Neuron (in vitro differentiated cells): Measurements from ENCODE around the gene LRRC8C.

ENCODE experiments used
- H2AFZ ChIP-seq: one replicate; pipeline ENCODE4 v1.6.1; 2013; ENCODE audit warnings: low read depth, mild to moderate bottlenecking, inconsistent platforms, low read length, moderate library complexity
- H3K27me3 ChIP-seq: one replicate; pipeline ENCODE4 v1.6.1; 2013; ENCODE audit warnings: low read length; ENCODE audit not compliant: insufficient read depth
- H3K36me3 ChIP-seq: one replicate; pipeline ENCODE4 v1.6.1; 2013; ENCODE audit warnings: low read length; ENCODE audit not compliant: insufficient read depth
- H3K4me1 ChIP-seq: one replicate; pipeline ENCODE4 v1.6.1; 2013; ENCODE audit warnings: low read length; ENCODE audit not compliant: insufficient read depth
- H3K4me3 ChIP-seq: 2 replicates; pipeline ENCODE4 v1.5.1; 2013; ENCODE audit warnings: mild to moderate bottlenecking, low read length, moderate library complexity
- H3K9me3 ChIP-seq: one replicate; pipeline ENCODE4 v1.6.1; 2013; ENCODE audit warnings: low read length

LRRC8C gene

GRCh38 chr1:89673251-89673650 lies 40.3 kb downstream of the LRRC8C start:
- Histone ChIP-seq H3K4me3 (no peak overlapping the region), H3K36me3 (no peaks in the 10 kb centered on the region), H2AFZ (no peak overlapping the region), H3K4me1 (peaks cover 17% of the 10 kb centered on the region), H3K27me3 (no peaks in the 10 kb centered on the region), H3K9me3 (no peaks in the 10 kb centered on the region)

- Histone ChIP-seq H3K36me3 (no peaks in the 10 kb centered on the region), H3K4me3 (no peak overlapping the region), H3K4me1 (peaks cover 5% of the 10 kb centered on the region), H3K9me3 (no peaks in the 10 kb centered on the region), H3K27me3 (no peaks in the 10 kb centered on the region), H2AFZ (no peak overlapping the region)
These were observed 42.8 kb downstream of the LRRC8C start for GRCh38 chr1:89675677-89676076.

- Histone ChIP-seq H3K36me3 (no peaks in the 10 kb centered on the region), H3K9me3 (no peaks in the 10 kb centered on the region), H3K4me3 (no peak overlapping the region), H2AFZ (no peak overlapping the region), H3K4me1 (no peaks in the 10 kb centered on the region), H3K27me3 (no peaks in the 10 kb centered on the region)
These were observed 48.3 kb downstream of the LRRC8C start for GRCh38 chr1:89681045-89681729.

- Histone ChIP-seq H3K36me3 (no peaks in the 10 kb centered on the region), H2AFZ (no peak overlapping the region), H3K27me3 (no peaks in the 10 kb centered on the region), H3K4me3 (no peak overlapping the region), H3K4me1 (no peaks in the 10 kb centered on the region), H3K9me3 (no peaks in the 10 kb centered on the region)
These were observed 49.7 kb downstream of the LRRC8C start for GRCh38 chr1:89682611-89683010.

GRCh38 chr1:89685461-89685860 lies 52.5 kb downstream of the LRRC8C start:
- no peaks in the 10 kb centered on the region for H3K9me3 ChIP-seq

GRCh38 chr1:89686520-89686919 lies 53.6 kb downstream of the LRRC8C start:
- Histone ChIP-seq H3K9me3 (no peaks in the 10 kb centered on the region), H3K4me1 (peaks cover 10% of the 10 kb centered on the region), H3K27me3 (no peaks in the 10 kb centered on the region), H3K36me3 (no peaks in the 10 kb centered on the region), H3K4me3 (no peak overlapping the region), H2AFZ (no peak overlapping the region)

More at GRCh38 chr1:89685461-89685860, 52.5 kb downstream of the LRRC8C start:
- no peaks in the 10 kb centered on the region for H3K27me3 ChIP-seq
- peaks cover 10% of the 10 kb centered on the region for H3K4me1 ChIP-seq
- H3K36me3 ChIP-seq = no peaks in the 10 kb centered on the region
- H3K4me3 ChIP-seq = no peak overlapping the region
- H2AFZ ChIP-seq = no peak overlapping the region

- Histone ChIP-seq H3K27me3 (no peaks in the 10 kb centered on the region), H3K4me1 (peaks cover 10% of the 10 kb centered on the region), H2AFZ (no peak overlapping the region), H3K36me3 (no peaks in the 10 kb centered on the region), H3K9me3 (no peaks in the 10 kb centered on the region), H3K4me3 (no peak overlapping the region)
These were observed 54.3 kb downstream of the LRRC8C start for GRCh38 chr1:89687254-89687653.

- Histone ChIP-seq H3K36me3 (no peaks in the 10 kb centered on the region), H3K27me3 (no peaks in the 10 kb centered on the region), H3K4me3 (no peak overlapping the region), H3K9me3 (no peaks in the 10 kb centered on the region), H3K4me1 (peaks cover 10% of the 10 kb centered on the region), H2AFZ (no peak overlapping the region)
These were observed 55.7 kb downstream of the LRRC8C start for GRCh38 chr1:89688607-89689006.

GRCh38 chr1:89689234-89689633 lies 56.3 kb downstream of the LRRC8C start:
- no peaks in the 10 kb centered on the region for H3K9me3 ChIP-seq
- H3K4me3 ChIP-seq = no peak overlapping the region

GRCh38 chr1:89690595-89690994 lies 57.7 kb downstream of the LRRC8C start:
- H3K9me3 ChIP-seq = no peaks in the 10 kb centered on the region
- no peaks in the 10 kb centered on the region for H3K36me3 ChIP-seq
- H3K4me1 ChIP-seq = peaks cover 10% of the 10 kb centered on the region
- no peaks in the 10 kb centered on the region for H3K27me3 ChIP-seq
- H3K4me3 ChIP-seq = no peak overlapping the region
- no peak overlapping the region for H2AFZ ChIP-seq

More at GRCh38 chr1:89689234-89689633, 56.3 kb downstream of the LRRC8C start:
- peaks cover 10% of the 10 kb centered on the region for H3K4me1 ChIP-seq
- no peaks in the 10 kb centered on the region for H3K36me3 ChIP-seq
- no peaks in the 10 kb centered on the region for H3K27me3 ChIP-seq
- H2AFZ ChIP-seq = no peak overlapping the region

- H3K36me3 ChIP-seq = no peaks in the 10 kb centered on the region
- H3K4me3 ChIP-seq = no peak overlapping the region
- H3K4me1 ChIP-seq = peaks cover 10% of the 10 kb centered on the region
- no peaks in the 10 kb centered on the region for H3K9me3 ChIP-seq
- H3K27me3 ChIP-seq = no peaks in the 10 kb centered on the region
- H2AFZ ChIP-seq = no peak overlapping the region
These were observed 59.9 kb downstream of the LRRC8C start for GRCh38 chr1:89692601-89693521.

- no peaks in the 10 kb centered on the region for H3K27me3 ChIP-seq
- no peaks in the 10 kb centered on the region for H3K9me3 ChIP-seq
- H3K4me3 ChIP-seq = no peak overlapping the region
- H3K4me1 ChIP-seq = no peaks in the 10 kb centered on the region
- no peaks in the 10 kb centered on the region for H3K36me3 ChIP-seq
- no peak overlapping the region for H2AFZ ChIP-seq
These were observed 62.9 kb downstream of the LRRC8C start for GRCh38 chr1:89695847-89696246.

- Histone ChIP-seq H3K9me3 (no peaks in the 10 kb centered on the region), H3K36me3 (no peaks in the 10 kb centered on the region)
These were observed 64.5 kb downstream of the LRRC8C start for GRCh38 chr1:89697383-89697782.

More at GRCh38 chr1:89697383-89697782, 64.5 kb downstream of the LRRC8C start:
- Histone ChIP-seq H3K27me3 (no peaks in the 10 kb centered on the region), H2AFZ (no peak overlapping the region), H3K4me3 (no peak overlapping the region), H3K4me1 (no peaks in the 10 kb centered on the region)
